GM21723 (cell line): ENCODE data around the gene FGGY.

Source experiments
- ATAC-seq: cut with Tn5 transposase; IDR thresholded peaks from one replicate; pipeline ENCODE4 v1.9.1; 2021; ENCODE audit warnings: mild to moderate bottlenecking, moderate library complexity; ENCODE audit not compliant: unreplicated experiment

Gene FGGY

DNA sequence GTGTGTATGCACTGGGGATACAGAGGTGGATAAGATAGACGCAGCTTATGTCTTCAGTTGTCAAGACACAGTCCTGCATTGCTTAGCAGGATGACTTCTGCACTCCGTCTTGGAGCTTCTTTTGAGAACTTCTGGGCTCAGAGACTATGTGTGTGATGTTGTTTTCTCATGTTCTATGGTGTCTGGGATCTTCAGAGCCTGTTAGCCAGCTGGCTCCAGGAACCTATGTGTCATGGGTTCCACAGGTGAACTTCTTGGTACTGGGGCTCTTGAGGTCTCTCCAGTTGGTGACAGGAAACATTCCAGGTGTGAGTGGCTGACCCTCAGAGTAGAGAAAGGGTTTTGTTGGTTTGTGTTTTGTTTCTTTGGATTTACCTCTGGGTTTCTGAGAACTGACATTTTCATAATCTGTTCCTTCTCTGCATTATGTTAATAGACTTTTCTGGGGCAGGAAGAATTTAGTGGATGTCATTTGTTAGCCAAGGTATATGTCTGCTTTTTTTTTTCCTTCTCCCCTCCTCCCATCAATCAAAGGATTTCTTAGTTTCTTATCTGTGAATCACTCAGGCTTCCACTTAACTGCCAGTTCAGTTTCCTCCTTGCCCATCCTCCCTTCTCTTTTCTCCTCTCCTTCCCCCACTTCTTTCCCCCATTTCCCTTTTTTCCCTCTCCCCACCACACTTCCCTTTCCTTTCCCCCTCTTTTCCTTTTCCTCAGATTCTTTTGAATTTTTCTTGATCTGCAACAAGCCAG is 18.1 kb downstream of the FGGY start:
- ATAC-seq: no peak

- no peak for ATAC-seq
Measured at GRCh38 chr1:59315529-59316463, 18.9 kb downstream of the FGGY start.

DNA sequence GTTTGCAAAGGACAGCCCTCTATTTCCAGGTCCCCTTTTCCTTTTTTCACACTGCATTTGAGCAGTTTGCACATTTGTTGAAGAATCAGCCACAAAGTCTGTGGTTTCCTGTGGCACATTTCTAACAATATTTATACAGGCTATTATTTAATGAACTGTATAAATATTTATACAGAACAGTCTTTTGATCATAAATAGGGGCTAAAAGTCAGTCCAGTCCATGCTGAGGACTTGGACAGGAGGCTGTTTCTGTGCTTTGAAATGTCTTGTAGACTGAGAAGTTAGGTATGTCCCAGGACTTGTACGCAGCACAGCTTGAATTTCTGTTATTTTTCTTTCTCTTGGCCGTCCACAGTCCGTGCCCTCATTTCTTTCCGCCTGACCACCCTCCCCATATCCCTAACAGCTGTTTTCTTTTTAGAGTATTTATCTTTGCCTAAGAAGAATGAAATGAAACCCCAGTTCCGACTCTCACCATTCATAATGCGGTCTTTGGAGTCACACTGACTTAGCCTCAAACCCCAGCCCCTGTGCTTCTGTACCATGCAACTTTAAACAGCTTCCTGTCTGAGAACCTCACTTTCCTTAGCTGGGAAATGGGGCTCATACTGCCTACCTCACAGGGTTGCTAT is 19.7 kb downstream of the FGGY start:
- peak; percentile 56 for ATAC-seq

DNA sequence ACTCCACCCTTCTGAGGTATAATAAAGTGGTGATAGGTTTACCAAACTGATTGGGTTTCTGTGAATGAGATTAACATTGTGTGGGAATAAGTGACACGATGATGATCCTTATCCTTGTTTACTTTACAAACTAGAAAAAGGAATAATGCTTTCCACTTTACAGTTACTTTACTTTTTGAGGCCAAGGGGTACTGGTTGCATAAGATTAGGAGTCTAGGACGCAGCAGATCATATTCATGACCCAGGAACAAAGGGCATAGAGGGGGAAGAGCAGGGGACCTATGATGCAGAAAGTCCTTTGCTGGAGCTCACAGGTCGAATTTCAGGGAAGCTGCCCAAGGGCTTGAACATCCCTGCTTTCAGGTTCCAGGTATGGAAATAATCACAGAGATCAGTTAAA is 20.4 kb downstream of the FGGY start:
- ATAC-seq: no peak

- no peak for ATAC-seq
Measured at GRCh38 chr1:59317780-59318179, 20.9 kb downstream of the FGGY start.

- no peak for ATAC-seq
Measured at GRCh38 chr1:59318271-59318860, 21.5 kb downstream of the FGGY start.

DNA sequence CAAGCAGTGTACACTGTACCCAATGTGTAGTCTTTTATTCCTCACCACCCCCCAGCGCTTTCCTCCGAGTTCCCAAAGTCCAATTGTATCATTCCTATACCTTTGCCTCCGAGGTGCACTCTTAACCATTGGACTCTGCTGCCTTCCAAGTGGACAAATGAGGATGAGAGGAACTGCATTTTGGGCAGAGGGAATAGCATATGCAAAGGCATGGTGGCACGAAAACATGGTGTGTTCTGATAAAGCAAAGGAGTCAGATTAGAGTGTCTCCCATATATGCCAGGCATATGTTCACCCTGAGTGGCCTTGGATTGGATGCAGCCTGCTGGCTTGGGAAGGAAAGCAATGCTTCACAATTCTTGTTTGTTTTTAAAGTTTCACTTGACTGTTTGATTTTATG is 25.5 kb downstream of the FGGY start:
- no peak for ATAC-seq

- no peak for ATAC-seq
Measured at GRCh38 chr1:59322814-59323213, 25.9 kb downstream of the FGGY start.

GRCh38 chr1:59323879-59324278 is 27.0 kb downstream of the FGGY start:
- ATAC-seq: no peak

DNA sequence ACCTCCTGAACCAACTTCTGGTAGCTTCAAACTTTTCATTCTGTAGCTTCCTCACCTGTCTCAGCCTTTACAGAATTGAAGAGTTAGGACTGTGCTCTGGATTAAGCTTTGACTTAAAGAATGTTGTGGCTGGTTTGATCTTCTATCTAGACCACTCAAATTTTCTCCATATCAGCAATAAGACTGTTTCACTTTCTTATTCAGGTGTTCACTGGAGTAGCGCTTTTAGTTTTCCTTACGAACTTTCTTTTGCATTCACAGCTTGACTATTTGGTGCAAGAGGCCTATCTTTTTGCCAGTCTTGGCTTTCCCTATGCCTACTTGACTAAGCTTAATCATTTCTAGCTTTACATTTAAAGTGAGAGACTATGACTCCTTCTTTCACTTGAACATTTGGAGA is 31.5 kb downstream of the FGGY start:
- ATAC-seq: no peak

DNA sequence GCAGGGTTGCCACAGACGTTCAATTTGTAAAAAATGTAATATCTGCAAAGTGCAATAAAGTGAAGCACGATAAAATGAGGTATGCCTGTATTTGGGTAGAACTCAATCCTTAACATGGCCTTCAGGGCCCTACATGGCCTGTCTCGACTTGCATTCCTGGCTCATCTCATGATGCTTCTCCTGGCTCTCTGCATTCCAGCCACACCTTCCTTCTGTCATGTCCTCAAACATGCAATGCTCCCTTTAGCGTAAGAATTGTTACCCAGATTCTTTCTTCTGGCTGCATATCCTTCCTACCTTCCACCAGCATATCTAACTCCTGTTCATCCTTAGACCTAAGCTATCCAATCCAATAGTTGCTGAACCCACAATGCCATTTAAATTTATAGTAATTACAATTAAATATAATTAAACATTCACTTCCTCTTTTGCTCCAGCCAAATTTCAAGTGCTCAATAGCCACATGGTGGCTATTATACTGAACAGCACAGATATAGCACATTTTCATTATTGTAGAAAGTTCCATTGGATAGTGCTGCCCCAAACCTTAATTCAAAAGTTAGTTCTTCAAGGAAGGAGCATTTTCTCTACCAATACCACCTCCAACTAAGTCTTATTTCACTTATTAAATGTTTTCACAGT is 32.6 kb downstream of the FGGY start:
- ATAC-seq: no peak

- ATAC-seq: no peak
Measured at GRCh38 chr1:59331686-59332620, 35.1 kb downstream of the FGGY start.

- ATAC-seq: no peak
Measured at GRCh38 chr1:59332983-59333382, 36.1 kb downstream of the FGGY start.

GRCh38 chr1:59333626-59334277 is 36.9 kb downstream of the FGGY start:
- ATAC-seq: no peak

DNA sequence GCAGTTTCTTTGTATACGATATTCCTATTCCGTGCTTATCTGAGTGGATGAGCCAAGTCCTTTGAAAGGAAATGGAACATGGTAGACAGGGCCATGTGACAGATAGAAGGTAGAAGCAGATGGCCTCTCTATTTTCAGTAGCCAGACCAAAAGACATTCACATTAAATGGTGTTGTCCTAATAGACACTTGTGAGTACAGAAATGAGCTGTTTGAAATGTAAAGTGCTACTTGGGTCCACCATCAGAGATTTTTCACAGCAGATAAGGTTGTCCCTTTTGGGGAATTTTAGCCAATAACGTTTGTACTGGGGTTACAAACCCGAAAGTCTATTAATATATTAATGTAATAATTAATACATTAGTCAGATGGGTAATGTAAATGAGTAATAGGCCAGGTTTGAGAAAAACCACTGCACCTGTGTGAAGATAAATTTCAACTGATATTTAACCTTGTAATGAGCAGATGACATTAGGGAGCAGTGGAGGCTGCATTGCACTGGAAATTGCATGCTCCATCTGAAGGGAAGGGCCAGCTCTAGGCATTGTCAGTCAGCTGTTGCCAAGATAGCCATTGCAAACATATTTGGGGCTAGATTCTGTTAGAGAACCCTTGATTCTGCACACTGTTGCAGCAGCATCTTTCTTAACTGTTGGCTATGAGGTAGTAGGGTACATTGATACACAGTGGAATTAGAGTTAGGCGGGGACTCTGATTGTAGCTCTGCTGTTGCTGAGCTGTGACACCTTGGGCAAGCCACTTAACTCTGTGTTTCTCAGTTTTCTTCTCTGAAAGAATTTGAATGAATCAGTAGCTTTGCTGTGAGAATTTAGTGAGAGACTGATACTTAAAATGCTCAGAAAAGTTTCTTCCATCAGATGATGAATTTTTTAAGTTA is 43.8 kb downstream of the FGGY start:
- ATAC-seq: no peak

- ATAC-seq: no peak
Measured at GRCh38 chr1:59342801-59343575, 46.1 kb downstream of the FGGY start.

- no peak for ATAC-seq
Measured at GRCh38 chr1:59343576-59343840, 46.6 kb downstream of the FGGY start.

- ATAC-seq: no peak
Measured at GRCh38 chr1:59345221-59345620, 48.3 kb downstream of the FGGY start.
